ENCODE results near the gene CMTM4.

Gene CMTM4

GRCh38 chr16:66712512-66712911 is 16.0 kb upstream of the CMTM4 start:
- no peak for TF ChIP-seq CTCF (conservative IDR thresholded peaks at IDR 0.05; ENCODE audit: low read depth)
- POLR2A ChIA-PET (ENCODE audit: low non-redundant PET): no interaction called here

GRCh38 chr16:66711581-66711980 is 15.0 kb upstream of the CMTM4 start:
- ChIA-PET CTCF (interaction anchor here (0.6 kb wide), 1 partner anchor 488 kb away, joined by 3 read pairs; no protein-coding TSS in a partner anchor), POLR2A (ENCODE audit: low non-redundant PET) (no interaction called here)
- no peak overlapping the region for H3K27ac ChIP-seq
- no peak for TF ChIP-seq CTCF (conservative IDR thresholded peaks at IDR 0.05; ENCODE audit: low read depth)
- DNase-seq (ENCODE audit: low spot score): no peak

More at GRCh38 chr16:66712512-66712911, 16.0 kb upstream of the CMTM4 start:
- peak overlapping the region; percentile 59 for H3K27ac ChIP-seq
- no peak for DNase-seq (ENCODE audit: low spot score)
- CTCF ChIA-PET: interaction anchor here (0.6 kb wide), 1 partner anchor 60 kb away, joined by 3 read pairs; no protein-coding TSS in a partner anchor

- CTCF ChIA-PET: no interaction called here
- TF ChIP-seq CTCF (conservative IDR thresholded peaks at IDR 0.05; ENCODE audit: low read depth): no peak
These were observed 9.9 kb upstream of the CMTM4 start for GRCh38 chr16:66706506-66706880.

GRCh38 chr16:66705790-66706505 is 9.4 kb upstream of the CMTM4 start:
- POLR2A ChIA-PET (ENCODE audit: low non-redundant PET): no interaction called here
- CTCF ChIA-PET: no interaction called here
- no peak for DNase-seq (ENCODE audit: low spot score)
- TF ChIP-seq CTCF (conservative IDR thresholded peaks at IDR 0.05; ENCODE audit: low read depth): no peak
- peak overlapping the region; percentile 37 for H3K27ac ChIP-seq

More at GRCh38 chr16:66706506-66706880, 9.9 kb upstream of the CMTM4 start:
- no peak for DNase-seq (ENCODE audit: low spot score)
- POLR2A ChIA-PET (ENCODE audit: low non-redundant PET): no interaction called here
- peak overlapping the region; percentile 37 for H3K27ac ChIP-seq

- DNase-seq (ENCODE audit: low spot score): no peak
- CTCF ChIA-PET: no interaction called here
- POLR2A ChIA-PET (ENCODE audit: low non-redundant PET): no interaction called here
These were observed 7.1 kb upstream of the CMTM4 start for GRCh38 chr16:66703406-66704215.

More at GRCh38 chr16:66703406-66704215, 7.1 kb upstream of the CMTM4 start:
- TF ChIP-seq CTCF (conservative IDR thresholded peaks at IDR 0.05; ENCODE audit: low read depth): no peak
- H3K27ac ChIP-seq: no peak overlapping the region

Measured in RWPE1 (cell line).